DND-41 (cell line): ENCODE results near the gene LPAR1.

ENCODE experiments used
- ATAC-seq: fragments of 200-7000 bp; cut with Tn5 transposase; 3 replicates; pipeline ENCODE4 v1.9.1; 2021; ENCODE audit warnings: low read depth; ENCODE audit not compliant: insufficient read depth
- DNase-seq: peaks from one replicate; pipeline ENCODE4 v3.0.0-alpha.2; 2020
- H2AFZ ChIP-seq: 2 replicates; pipeline ENCODE4 v1.6.0; 2012; ENCODE audit warnings: low read depth, low read length
- H3K27ac ChIP-seq: 2 replicates; pipeline ENCODE4 v1.5.1; 2012; ENCODE audit warnings: low read length, inconsistent platforms
- H3K27me3 ChIP-seq: fragments of 200-600 bp; sonication (generic); 2 replicates; pipeline ENCODE4 v1.6.0; 2012; ENCODE audit warnings: low read length, mild to moderate bottlenecking, inconsistent platforms; ENCODE audit not compliant: insufficient read depth, poor library complexity
- H3K36me3 ChIP-seq: 2 replicates; pipeline ENCODE4 v1.5.1; 2012; ENCODE audit warnings: low read length, inconsistent platforms; ENCODE audit not compliant: insufficient read depth
- H3K4me1 ChIP-seq: 2 replicates; pipeline ENCODE4 v1.5.1; 2012; ENCODE audit warnings: mild to moderate bottlenecking, low read length; ENCODE audit not compliant: insufficient read depth
- H3K4me2 ChIP-seq: 2 replicates; pipeline ENCODE4 v1.6.0; 2012; ENCODE audit warnings: mild to moderate bottlenecking, moderate library complexity, low read length, inconsistent platforms; ENCODE audit not compliant: insufficient read depth
- H3K4me3 ChIP-seq, 2 experiments: fragments of 200-600 bp in 1 of 2; shearing (Covaris generic) in 1 of 2; 2 replicates each; pipeline ENCODE4 v1.5.1; 2012 to 2016; ENCODE audit warnings: inconsistent platforms in 2 of 2, low read length in 2 of 2, mild to moderate bottlenecking in 2 of 2, low read depth in 1 of 2, moderate library complexity in 1 of 2
- H3K79me2 ChIP-seq: 2 replicates; pipeline ENCODE4 v1.6.0; 2012; ENCODE audit warnings: low read length, inconsistent platforms; ENCODE audit not compliant: insufficient read depth
- H3K9ac ChIP-seq: 2 replicates; pipeline ENCODE4 v1.6.0; 2012; ENCODE audit warnings: low read depth, mild to moderate bottlenecking, inconsistent platforms, low read length, moderate library complexity
- H3K9me3 ChIP-seq: 2 replicates; pipeline ENCODE4 v1.5.1; 2012; ENCODE audit warnings: low read length, moderate library complexity, mild to moderate bottlenecking, inconsistent platforms; ENCODE audit not compliant: insufficient read depth, severe bottlenecking
- H4K20me1 ChIP-seq: 2 replicates; pipeline ENCODE4 v1.6.0; 2012; ENCODE audit warnings: low read length; ENCODE audit not compliant: insufficient read depth
- CTCF ChIP-seq: IDR thresholded peaks from 2 replicates; pipeline ENCODE4 v1.5.1; 2012; ENCODE audit warnings: borderline replicate concordance, low read length, moderate library complexity, mild to moderate bottlenecking; ENCODE audit not compliant: poor library complexity, severe bottlenecking; ENCODE audit errors: extremely low read depth
- EZH2 ChIP-seq: IDR thresholded peaks from 3 replicates; pipeline ENCODE4 v1.6.1; 2012; ENCODE audit warnings: borderline replicate concordance, low read depth, mild to moderate bottlenecking, moderate library complexity, low read length, inconsistent platforms; ENCODE audit not compliant: severe bottlenecking

LPAR1 gene

DNA sequence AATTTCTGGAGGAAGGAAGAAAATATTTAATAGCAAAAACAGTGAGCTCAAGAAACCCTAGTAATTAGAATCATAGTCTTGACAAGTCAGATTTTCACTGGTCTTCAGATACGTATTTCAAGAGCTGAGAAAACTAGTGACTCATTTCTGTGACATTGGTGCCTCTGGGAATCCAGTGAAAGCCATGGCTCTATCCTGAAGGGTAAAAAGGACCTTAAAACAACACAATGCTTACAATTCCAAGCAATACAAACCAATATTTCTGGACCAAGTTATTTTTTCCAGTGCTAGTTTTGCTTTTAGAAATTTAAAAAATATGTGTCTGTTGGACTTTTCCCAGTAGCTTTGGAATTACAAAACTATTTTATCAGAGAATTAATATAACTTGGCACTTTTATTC, 140.3 kb downstream of the LPAR1 start:
- H3K79me2 ChIP-seq, result no peaks in the 10 kb centered on the region
- no peaks in the 10 kb centered on the region for H3K36me3 ChIP-seq
- H3K9me3 ChIP-seq, result no peaks in the 10 kb centered on the region
- no peak for DNase-seq
- no peak for ATAC-seq
- no peaks in the 10 kb centered on the region for H3K27me3 ChIP-seq
- H3K4me3 ChIP-seq, result no peak overlapping the region
- TF ChIP-seq EZH2, result no peak
- no peak for TF ChIP-seq CTCF
- H3K4me1 ChIP-seq, result no peaks in the 10 kb centered on the region
- no peaks in the 10 kb centered on the region for H4K20me1 ChIP-seq
- H3K27ac ChIP-seq, result no peak overlapping the region
- H3K9ac ChIP-seq, result no peak overlapping the region
- H3K4me2 ChIP-seq, result no peak overlapping the region
- no peak overlapping the region for H2AFZ ChIP-seq

DNA sequence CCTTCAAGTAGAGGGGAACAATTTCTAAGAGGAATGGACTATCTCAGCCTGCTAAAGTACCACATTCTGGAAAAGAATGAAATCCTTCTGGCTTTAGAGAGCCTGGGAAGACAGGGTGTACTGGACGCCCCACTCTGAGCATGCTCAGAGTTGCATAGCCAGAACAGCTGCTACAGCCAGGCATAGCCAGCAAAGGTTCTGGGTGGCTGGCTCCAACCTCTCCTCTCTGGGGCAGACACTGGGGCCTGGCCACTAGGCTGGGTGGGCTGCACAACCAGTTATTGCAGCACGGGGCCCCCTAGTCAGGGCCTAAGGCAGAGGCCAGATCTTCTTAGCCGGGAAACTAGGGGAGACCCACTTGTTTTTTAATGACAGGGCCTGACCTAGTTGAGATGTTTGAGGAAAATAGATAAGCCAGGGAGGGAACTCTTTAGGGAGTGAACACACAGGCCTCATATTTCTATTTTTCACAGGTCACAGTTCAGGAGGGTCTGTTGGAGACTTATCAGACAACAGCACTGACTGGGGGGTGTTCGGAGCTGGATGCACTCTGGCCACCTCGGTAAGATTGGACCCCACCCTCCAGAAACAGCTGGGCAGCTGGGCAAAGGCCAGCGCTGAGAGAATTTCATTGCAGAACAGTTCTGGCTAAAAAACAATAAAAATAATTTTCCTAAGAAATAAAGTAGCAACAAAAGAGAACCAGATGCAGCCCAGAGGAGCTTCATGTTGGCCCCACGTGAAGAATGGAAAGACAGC, 142.9 kb downstream of the LPAR1 start:
- Histone ChIP-seq H2AFZ (no peak overlapping the region), H3K27ac (no peak overlapping the region), H3K27me3 (no peaks in the 10 kb centered on the region), H3K4me2 (no peak overlapping the region), H3K9me3 (no peaks in the 10 kb centered on the region), H3K36me3 (no peaks in the 10 kb centered on the region), H4K20me1 (no peaks in the 10 kb centered on the region), H3K79me2 (no peaks in the 10 kb centered on the region), H3K9ac (no peak overlapping the region), H3K4me3 (no peak overlapping the region), H3K4me1 (no peaks in the 10 kb centered on the region)
- no peak for TF ChIP-seq CTCF
- ATAC-seq (no peak), DNase-seq (no peak)

- Histone ChIP-seq H3K4me1 (no peaks in the 10 kb centered on the region), H3K4me3 (no peak overlapping the region), H4K20me1 (no peaks in the 10 kb centered on the region), H3K27me3 (no peaks in the 10 kb centered on the region), H3K9ac (no peak overlapping the region), H3K9me3 (no peaks in the 10 kb centered on the region), H3K36me3 (no peaks in the 10 kb centered on the region), H2AFZ (no peak overlapping the region), H3K4me2 (no peak overlapping the region), H3K79me2 (no peaks in the 10 kb centered on the region), H3K27ac (no peak overlapping the region)
- TF ChIP-seq EZH2 (no peak), CTCF (no peak)
- ATAC-seq, result no peak
- DNase-seq, result no peak
Measured at GRCh38 chr9:110894731-110895130, 143.5 kb downstream of the LPAR1 start.

DNA sequence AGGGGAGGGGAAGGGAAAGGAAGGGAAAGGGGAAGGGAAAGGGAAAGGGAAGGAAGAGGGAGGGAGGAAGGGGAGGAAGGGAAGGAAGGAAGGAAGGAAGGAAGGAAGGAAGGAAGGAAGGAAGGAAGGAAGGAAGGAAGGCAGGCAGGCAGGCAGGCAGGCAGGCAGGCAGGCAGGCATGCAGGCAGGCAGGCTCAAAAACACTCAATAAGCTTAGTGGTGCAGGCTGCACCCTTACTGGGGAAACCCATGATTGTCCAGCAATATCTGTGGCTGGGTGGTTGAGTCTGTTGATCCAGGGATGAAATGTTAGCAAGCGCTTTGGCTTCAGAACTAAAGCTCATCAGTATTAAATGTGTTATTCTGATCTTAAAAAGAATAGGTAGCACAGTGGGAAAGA, 145.6 kb downstream of the LPAR1 start:
- ATAC-seq, result no peak

More for the DNA sequence above, 145.6 kb downstream of the LPAR1 start:
- Histone ChIP-seq H2AFZ (no peak overlapping the region), H3K4me3 (no peak overlapping the region), H4K20me1 (no peaks in the 10 kb centered on the region), H3K4me2 (no peak overlapping the region), H3K79me2 (no peaks in the 10 kb centered on the region), H3K27me3 (no peaks in the 10 kb centered on the region), H3K36me3 (no peaks in the 10 kb centered on the region), H3K9me3 (no peaks in the 10 kb centered on the region), H3K9ac (no peak overlapping the region), H3K27ac (no peak overlapping the region), H3K4me1 (no peaks in the 10 kb centered on the region)
- no peak for TF ChIP-seq CTCF
- no peak for TF ChIP-seq EZH2
- DNase-seq, result no peak
